Caco-2 (cell line): ENCODE data around the gene SIDT1. TPM values are rescaled to one million over a fixed set of nuclear protein-coding genes. Genes with fewer than 3 reads are reported as not detected.

Experiments used
- BruUV-seq: library from RNA; stranded (reverse); fragments of 400-500 nt; replicated peaks from 2 replicates; lab custom pipeline; 2021; lab: Mats Ljungman, UMichigan
- CTCF ChIA-PET: fragments of 300-600 bp; sonication (Branson Sonifier 250); formaldehyde crosslinking; loops from one replicate; lab custom pipeline; 2022; ENCODE audit warnings: antibody characterized with exemption; lab: Charles Lee
- POLR2A ChIA-PET: fragments of 300-600 bp; sonication (Branson Sonifier 250); formaldehyde crosslinking; loops from one replicate; lab custom pipeline; 2022; ENCODE audit warnings: antibody characterized with exemption; lab: Charles Lee
- DNase-seq, 2 experiments: peaks; one replicate each; pipeline versions ENCODE4 v3.0.0 to v3.0.0-alpha.2; 2020 to 2022
- H3K27me3 ChIP-seq: replicated peaks from 2 replicates; pipeline ENCODE4 v1.6.0; 2011; ENCODE audit warnings: low read length; ENCODE audit not compliant: control insufficient read depth, insufficient read depth
- H3K36me3 ChIP-seq: 2 replicates; pipeline ENCODE4 v1.5.1; 2011; ENCODE audit warnings: low read length; ENCODE audit not compliant: control insufficient read depth, insufficient read depth
- H3K4me1 ChIP-seq: fragments of 250-450 bp; sonication (Bioruptor Pico); 2 replicates; pipeline ENCODE4 v1.5.1; 2020; ENCODE audit warnings: mild to moderate bottlenecking
- H3K4me3 ChIP-seq: 2 replicates; pipeline ENCODE4 v1.5.1; 2011; ENCODE audit warnings: low read depth, mild to moderate bottlenecking, control low read depth, low read length
- H3K9me3 ChIP-seq: fragments of 250-450 bp; sonication (Bioruptor Pico); 2 replicates; pipeline ENCODE4 v1.5.1; 2020; ENCODE audit warnings: mild to moderate bottlenecking, moderate library complexity
- H3K27ac Mint-ChIP-seq: one replicate; pipeline ENCODE4 v1.8.0; 2022; ENCODE audit warnings: mixed read lengths; ENCODE audit not compliant: unreplicated experiment
- H3K27me3 Mint-ChIP-seq: one replicate; pipeline ENCODE4 v1.8.0; 2022; ENCODE audit warnings: mixed read lengths; ENCODE audit not compliant: insufficient read depth, unreplicated experiment
- H3K36me3 Mint-ChIP-seq: one replicate; pipeline ENCODE4 v1.8.0; 2022; ENCODE audit warnings: mild to moderate bottlenecking, mixed read lengths; ENCODE audit not compliant: insufficient read depth, unreplicated experiment
- H3K4me1 Mint-ChIP-seq: one replicate; pipeline ENCODE4 v1.8.0; 2022; ENCODE audit warnings: low read depth, mixed read lengths; ENCODE audit not compliant: unreplicated experiment
- H3K4me3 Mint-ChIP-seq: one replicate; pipeline ENCODE4 v1.8.0; 2022; ENCODE audit warnings: mild to moderate bottlenecking, moderate library complexity, mixed read lengths; ENCODE audit not compliant: unreplicated experiment
- H3K9me3 Mint-ChIP-seq: one replicate; pipeline ENCODE4 v1.8.0; 2022; ENCODE audit warnings: mixed read lengths; ENCODE audit not compliant: unreplicated experiment
- intact Hi-C: fragments of 100-400 bp; cut with micrococcal nuclease; formaldehyde crosslinking; loops from one replicate; pipeline ENCODE4 v1.10.0; 2022; ENCODE audit not compliant: unreplicated experiment
- total RNA-seq: library from RNA; stranded (reverse); gene quantifications from 2 replicates; pipeline ENCODE4 v1.2.3, GENCODE V29; 2022
- TF ChIP-seq, protein P1 (sequence below), 2 experiments: fragments of 200-600 bp in 1 of 2; IDR thresholded peaks; 1 replicate in 1 of 2; 2 replicates in 1 of 2; pipeline versions ENCODE4 v1.5.1 to v1.8.0; 2011 to 2022; ENCODE audit warnings: antibody characterized with exemption in 1 of 2, control low read depth in 1 of 2, inconsistent platforms in 1 of 2, low read depth in 1 of 2, low read length in 1 of 2, mild to moderate bottlenecking in 1 of 2, moderate library complexity in 1 of 2; ENCODE audit not compliant: insufficient read depth in 1 of 2, severe bottlenecking in 1 of 2, unreplicated experiment in 1 of 2

Gene SIDT1
- total RNA-seq, 1 experiment from 2014 or later: 0.84 TPM

DNA sequence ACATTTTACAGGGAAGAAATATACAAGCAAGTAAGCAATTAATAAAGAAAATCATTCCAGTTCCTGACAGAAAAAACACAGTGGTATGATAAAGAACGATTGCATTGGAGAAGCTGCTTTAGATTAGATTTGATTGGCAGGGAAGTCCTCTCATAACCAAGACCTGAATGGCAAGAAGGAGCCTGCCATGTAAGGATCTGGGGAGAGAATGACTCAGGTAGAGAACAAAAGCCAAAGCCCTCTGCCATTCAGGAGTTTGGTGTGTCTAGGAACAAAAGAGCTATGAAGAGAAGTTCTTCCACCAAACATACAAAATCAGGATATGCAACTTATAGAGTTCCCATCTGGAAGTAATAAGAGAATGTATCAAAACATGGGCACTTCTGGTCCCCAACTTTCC, 57.6 kb downstream of the SIDT1 start:
- ChIA-PET CTCF (no interaction called here), POLR2A (no interaction called here)
- Mint-ChIP-seq H3K4me3 (no peak overlapping the region), H3K27ac (no peak overlapping the region), H3K4me1 (no peaks in the 10 kb centered on the region), H3K9me3 (no peaks in the 10 kb centered on the region), H3K27me3 (no peaks in the 10 kb centered on the region), H3K36me3 (no peaks in the 10 kb centered on the region)
- H3K36me3 ChIP-seq: no peaks in the 10 kb centered on the region
- no TSS peak for BruUV-seq
- DNase-seq: no peak
- intact Hi-C loops: no loop called here
- no peaks in the 10 kb centered on the region for H3K9me3 ChIP-seq
- TF ChIP-seq, protein P1, sequence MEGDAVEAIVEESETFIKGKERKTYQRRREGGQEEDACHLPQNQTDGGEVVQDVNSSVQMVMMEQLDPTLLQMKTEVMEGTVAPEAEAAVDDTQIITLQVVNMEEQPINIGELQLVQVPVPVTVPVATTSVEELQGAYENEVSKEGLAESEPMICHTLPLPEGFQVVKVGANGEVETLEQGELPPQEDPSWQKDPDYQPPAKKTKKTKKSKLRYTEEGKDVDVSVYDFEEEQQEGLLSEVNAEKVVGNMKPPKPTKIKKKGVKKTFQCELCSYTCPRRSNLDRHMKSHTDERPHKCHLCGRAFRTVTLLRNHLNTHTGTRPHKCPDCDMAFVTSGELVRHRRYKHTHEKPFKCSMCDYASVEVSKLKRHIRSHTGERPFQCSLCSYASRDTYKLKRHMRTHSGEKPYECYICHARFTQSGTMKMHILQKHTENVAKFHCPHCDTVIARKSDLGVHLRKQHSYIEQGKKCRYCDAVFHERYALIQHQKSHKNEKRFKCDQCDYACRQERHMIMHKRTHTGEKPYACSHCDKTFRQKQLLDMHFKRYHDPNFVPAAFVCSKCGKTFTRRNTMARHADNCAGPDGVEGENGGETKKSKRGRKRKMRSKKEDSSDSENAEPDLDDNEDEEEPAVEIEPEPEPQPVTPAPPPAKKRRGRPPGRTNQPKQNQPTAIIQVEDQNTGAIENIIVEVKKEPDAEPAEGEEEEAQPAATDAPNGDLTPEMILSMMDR (IDR thresholded peaks at IDR 0.05; ENCODE audit: insufficient read depth in 1 of 2, low read depth in 1 of 2, low read length in 1 of 2, severe bottlenecking in 1 of 2, unreplicated experiment in 1 of 2): no peak
- no peaks in the 10 kb centered on the region for H3K27me3 ChIP-seq
- H3K4me1 ChIP-seq: no peaks in the 10 kb centered on the region
- no peak overlapping the region for H3K4me3 ChIP-seq

DNA sequence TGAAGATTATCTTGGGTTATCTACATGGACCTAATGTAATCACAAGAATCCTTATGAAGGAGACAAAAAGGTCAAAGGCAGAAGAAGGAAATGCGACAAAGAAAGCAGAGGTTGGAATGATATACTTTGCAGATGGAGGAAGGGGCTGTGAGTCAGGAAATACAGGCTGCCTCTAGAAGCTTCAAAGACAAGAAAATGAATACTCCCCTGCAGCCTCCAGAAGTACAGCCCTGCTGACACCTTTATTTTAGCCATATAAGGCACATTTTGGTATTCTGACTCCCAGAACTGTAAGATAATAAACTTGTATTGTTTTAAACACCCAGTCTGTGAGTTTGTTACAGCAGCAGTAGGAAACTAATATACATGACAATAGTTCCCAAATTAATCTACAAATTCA, 58.6 kb downstream of the SIDT1 start:
- no peak overlapping the region for H3K4me3 Mint-ChIP-seq
- BruUV-seq: no TSS peak
- ChIA-PET POLR2A (no interaction called here), CTCF (no interaction called here)
- no peak overlapping the region for H3K27ac Mint-ChIP-seq
- Histone ChIP-seq H3K9me3 (no peaks in the 10 kb centered on the region), H3K27me3 (no peaks in the 10 kb centered on the region), H3K4me1 (no peaks in the 10 kb centered on the region), H3K36me3 (no peaks in the 10 kb centered on the region), H3K4me3 (no peak overlapping the region)
- H3K36me3 Mint-ChIP-seq: no peaks in the 10 kb centered on the region
- intact Hi-C loops: no loop called here
- H3K4me1 Mint-ChIP-seq: no peaks in the 10 kb centered on the region
- H3K9me3 Mint-ChIP-seq: no peaks in the 10 kb centered on the region
- no peak for DNase-seq
- TF ChIP-seq, protein P1 (IDR thresholded peaks at IDR 0.05; ENCODE audit: insufficient read depth in 1 of 2, low read depth in 1 of 2, low read length in 1 of 2, severe bottlenecking in 1 of 2, unreplicated experiment in 1 of 2): no peak
- H3K27me3 Mint-ChIP-seq: no peaks in the 10 kb centered on the region

DNA sequence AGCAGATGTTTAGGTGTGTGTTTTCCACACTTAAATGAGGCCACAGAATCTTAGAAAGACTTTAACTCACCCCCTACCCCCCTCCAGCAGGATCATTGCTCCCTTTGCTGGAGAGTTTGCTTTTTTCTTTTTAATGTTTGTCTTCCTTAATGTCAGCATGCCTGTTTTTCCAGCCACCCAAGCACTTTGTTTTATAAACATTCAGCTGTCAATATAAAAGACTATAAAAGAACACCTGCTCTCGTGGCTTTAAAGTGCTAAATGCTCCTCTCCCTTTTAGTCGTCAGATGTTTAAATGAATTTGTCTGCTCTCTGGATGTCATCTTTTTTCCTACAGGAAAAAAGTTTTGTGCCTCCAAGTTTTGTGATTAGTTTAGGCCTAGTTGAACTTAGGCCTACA, 61.7 kb downstream of the SIDT1 start:
- no TSS peak for BruUV-seq
- POLR2A ChIA-PET: no interaction called here
- CTCF ChIA-PET: no interaction called here

More for the DNA sequence above, 61.7 kb downstream of the SIDT1 start:
- Mint-ChIP-seq H3K36me3 (no peaks in the 10 kb centered on the region), H3K4me1 (no peaks in the 10 kb centered on the region), H3K27me3 (no peaks in the 10 kb centered on the region), H3K27ac (no peak overlapping the region), H3K4me3 (no peak overlapping the region), H3K9me3 (no peaks in the 10 kb centered on the region)
- Histone ChIP-seq H3K4me1 (no peaks in the 10 kb centered on the region), H3K9me3 (no peaks in the 10 kb centered on the region), H3K36me3 (no peaks in the 10 kb centered on the region), H3K4me3 (no peak overlapping the region), H3K27me3 (no peaks in the 10 kb centered on the region)
- TF ChIP-seq, protein P1 (IDR thresholded peaks at IDR 0.05; ENCODE audit: insufficient read depth in 1 of 2, low read depth in 1 of 2, low read length in 1 of 2, severe bottlenecking in 1 of 2, unreplicated experiment in 1 of 2): no peak
- intact Hi-C loops: no loop called here
- no peak for DNase-seq
